Measurements from ENCODE around the gene PDE3A. TPM values are rescaled to one million over a fixed set of nuclear protein-coding genes. Genes with fewer than 3 reads are reported as not detected.

The PDE3A gene
- total RNA-seq, 1 donor from 2014 or later, result 5.5 TPM

DNA sequence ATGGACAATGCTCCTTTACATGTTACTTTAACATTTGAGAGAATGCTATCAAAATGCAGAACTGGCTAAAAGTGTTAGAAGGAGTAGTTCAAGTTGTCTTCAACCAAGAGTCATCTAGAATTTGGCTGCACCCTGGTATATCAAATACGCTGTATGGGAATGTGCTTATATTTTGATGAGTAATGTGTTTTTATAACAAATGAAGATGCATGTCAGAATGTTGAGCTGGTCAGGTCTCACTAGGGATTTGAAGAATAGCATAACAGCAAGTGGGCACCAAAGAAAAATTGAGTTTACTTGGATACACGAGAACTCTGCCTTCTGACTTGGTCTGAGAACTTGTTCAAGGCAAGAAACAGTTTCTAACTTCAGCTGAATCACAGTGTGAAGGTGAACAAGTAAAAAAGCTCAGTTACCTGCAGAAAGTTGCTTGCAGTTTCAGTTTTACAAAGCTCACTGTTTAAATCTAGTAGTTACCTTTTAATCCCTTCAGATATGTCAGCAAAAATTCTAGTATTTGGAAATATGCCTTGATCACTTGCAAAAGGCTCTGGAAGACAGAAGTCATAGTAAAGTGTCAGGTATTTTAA lies 82.3 kb downstream of the PDE3A start:
- TF ChIP-seq CTCF (IDR thresholded peaks at IDR 0.05), result no peak
- H3K4me1 ChIP-seq, result no peaks in the 10 kb centered on the region
- H3K27me3 ChIP-seq (ENCODE audit: low read depth), result no peaks in the 10 kb centered on the region
- no peak for DNase-seq
- no peak overlapping the region for H3K27ac ChIP-seq
- H3K9me3 ChIP-seq, result no peaks in the 10 kb centered on the region
- no peaks in the 10 kb centered on the region for H3K36me3 ChIP-seq
- intact Hi-C loops (cut with DNase I), result no loop called here
- no peak for ATAC-seq
- H3K4me3 ChIP-seq, result no peak overlapping the region

DNA sequence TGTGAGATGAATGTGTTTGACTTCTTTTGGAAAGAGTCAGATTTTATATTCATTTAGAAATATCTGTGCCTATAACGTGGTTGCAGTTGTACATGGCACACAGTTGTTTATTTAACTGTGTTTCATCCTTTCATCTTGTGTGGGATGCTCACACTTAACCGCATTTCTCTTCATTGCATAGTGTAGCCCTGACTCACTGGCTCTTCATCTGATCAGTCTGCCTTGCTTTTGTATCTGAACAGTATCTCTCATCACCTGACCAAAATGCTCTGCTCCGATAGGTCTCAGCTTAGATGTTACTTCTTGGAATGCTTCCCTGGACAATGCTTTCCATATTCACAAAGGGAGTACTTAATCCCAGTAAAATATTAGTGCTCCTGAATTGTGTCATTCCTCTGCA lies 83.4 kb downstream of the PDE3A start:
- H3K9me3 ChIP-seq, result no peaks in the 10 kb centered on the region
- no peak overlapping the region for H3K27ac ChIP-seq
- H3K36me3 ChIP-seq, result no peaks in the 10 kb centered on the region
- DNase-seq (no peak), ATAC-seq (no peak)
- no peaks in the 10 kb centered on the region for H3K27me3 ChIP-seq (ENCODE audit: low read depth)
- intact Hi-C loops (cut with DNase I), result no loop called here
- no peaks in the 10 kb centered on the region for H3K4me1 ChIP-seq
- no peak for TF ChIP-seq CTCF (IDR thresholded peaks at IDR 0.05)
- no peak overlapping the region for H3K4me3 ChIP-seq

- Histone ChIP-seq H3K36me3 (no peaks in the 10 kb centered on the region), H3K27me3 (ENCODE audit: low read depth) (no peaks in the 10 kb centered on the region), H3K9me3 (no peaks in the 10 kb centered on the region), H3K4me1 (no peaks in the 10 kb centered on the region), H3K27ac (no peak overlapping the region), H3K4me3 (no peak overlapping the region)
- DNase-seq, result no peak
- no peak for TF ChIP-seq CTCF (IDR thresholded peaks at IDR 0.05)
- no peak for ATAC-seq
- intact Hi-C loops (cut with DNase I), result no loop called here
Observed at GRCh38 chr12:20452496-20453010, 84.2 kb downstream of the PDE3A start.

DNA sequence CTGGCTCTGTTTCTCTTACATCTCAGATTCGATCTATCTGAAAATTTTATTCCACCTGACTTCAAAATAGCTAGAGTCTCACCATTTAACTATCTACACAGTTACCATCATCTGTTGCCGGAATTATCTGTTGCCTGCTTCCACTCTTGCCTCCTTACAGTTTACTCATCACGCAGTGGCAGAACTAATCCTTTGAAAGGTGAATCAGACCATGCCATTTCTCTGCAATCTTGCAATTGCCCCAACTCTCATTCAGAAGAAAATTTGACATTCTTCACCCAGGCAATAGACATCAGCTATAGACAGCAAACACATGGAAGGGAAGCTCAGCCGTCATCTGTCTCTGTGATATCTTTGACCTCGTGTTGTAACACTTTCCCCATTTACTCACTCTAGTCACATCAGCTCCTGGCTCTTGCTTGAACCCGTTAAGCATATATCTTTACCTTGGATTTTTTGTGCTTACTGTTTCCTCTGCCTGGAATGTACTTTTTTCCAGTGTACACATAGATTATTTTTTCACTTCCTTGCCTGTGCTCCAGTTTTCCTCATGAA lies 85.5 kb downstream of the PDE3A start:
- Histone ChIP-seq H3K27me3 (ENCODE audit: low read depth) (no peaks in the 10 kb centered on the region), H3K36me3 (no peaks in the 10 kb centered on the region), H3K27ac (no peak overlapping the region), H3K4me1 (no peaks in the 10 kb centered on the region), H3K4me3 (no peak overlapping the region), H3K9me3 (no peaks in the 10 kb centered on the region)
- no peak for DNase-seq
- intact Hi-C loops (cut with DNase I), result no loop called here
- TF ChIP-seq CTCF (IDR thresholded peaks at IDR 0.05), result no peak
- ATAC-seq, result no peak

- DNase-seq (no peak), ATAC-seq (no peak)
- no peaks in the 10 kb centered on the region for H3K36me3 ChIP-seq
- no peaks in the 10 kb centered on the region for H3K9me3 ChIP-seq
- H3K4me1 ChIP-seq, result no peaks in the 10 kb centered on the region
- intact Hi-C loops (cut with DNase I), result no loop called here
- TF ChIP-seq CTCF (IDR thresholded peaks at IDR 0.05), result no peak
- H3K4me3 ChIP-seq, result no peak overlapping the region
- no peak overlapping the region for H3K27ac ChIP-seq
- no peaks in the 10 kb centered on the region for H3K27me3 ChIP-seq (ENCODE audit: low read depth)
Observed at GRCh38 chr12:20455001-20455706, 86.8 kb downstream of the PDE3A start.

All from lower lobe of right lung (tissue), 2 donors.